ENCODE measurements around the gene PKD2L1.

The PKD2L1 gene

GRCh38 chr10:100319707-100320402 lies 10.2 kb downstream of the PKD2L1 start:
- TF ChIP-seq YY1 (IDR thresholded peaks at IDR 0.05; ENCODE audit: low read depth): no peak
- TF ChIP-seq FOXM1 (IDR thresholded peaks at IDR 0.05; ENCODE audit: borderline replicate concordance, low read depth): no peak
- no peak for TF ChIP-seq EP300 (IDR thresholded peaks at IDR 0.05; ENCODE audit: borderline replicate concordance)

GRCh38 chr10:100318207-100318606 lies 11.8 kb downstream of the PKD2L1 start:
- TF ChIP-seq CEBPB (IDR thresholded peaks at IDR 0.05) (no peak), CREB1 (IDR thresholded peaks at IDR 0.05; ENCODE audit: low read depth) (no peak), ZBTB7A (IDR thresholded peaks at IDR 0.05; ENCODE audit: low read depth) (no peak), TEAD4 (IDR thresholded peaks at IDR 0.05) (no peak), YY1 (IDR thresholded peaks at IDR 0.05; ENCODE audit: low read depth) (no peak), TAF1 (IDR thresholded peaks at IDR 0.05; ENCODE audit: low read depth) (no peak), FOXM1 (IDR thresholded peaks at IDR 0.05; ENCODE audit: borderline replicate concordance, low read depth) (no peak), EGR1 (IDR thresholded peaks at IDR 0.05) (no peak), EP300 (IDR thresholded peaks at IDR 0.05; ENCODE audit: borderline replicate concordance) (no peak), RAD21 (IDR thresholded peaks at IDR 0.05; ENCODE audit: low read depth) (no peak), TCF12 (IDR thresholded peaks at IDR 0.05; ENCODE audit: low read depth) (no peak), USF1 (IDR thresholded peaks at IDR 0.05) (no peak), REST (IDR thresholded peaks at IDR 0.05; ENCODE audit: low read depth) (no peak), MAX (IDR thresholded peaks at IDR 0.05) (no peak)

- no peak for TF ChIP-seq USF1 (IDR thresholded peaks at IDR 0.05)
- no peak for TF ChIP-seq TCF12 (IDR thresholded peaks at IDR 0.05; ENCODE audit: low read depth)
- no peak for TF ChIP-seq MAX (IDR thresholded peaks at IDR 0.05)
- TF ChIP-seq TEAD4 (IDR thresholded peaks at IDR 0.05): no peak
- no peak for TF ChIP-seq REST (IDR thresholded peaks at IDR 0.05; ENCODE audit: low read depth)
- no peak for TF ChIP-seq FOXM1 (IDR thresholded peaks at IDR 0.05; ENCODE audit: borderline replicate concordance, low read depth)
These were observed 14.4 kb downstream of the PKD2L1 start for GRCh38 chr10:100315615-100316014.

GRCh38 chr10:100311298-100311697 lies 18.7 kb downstream of the PKD2L1 start:
- TF ChIP-seq FOXM1 (IDR thresholded peaks at IDR 0.05; ENCODE audit: borderline replicate concordance, low read depth) (no peak), EP300 (IDR thresholded peaks at IDR 0.05; ENCODE audit: borderline replicate concordance) (no peak), MAX (IDR thresholded peaks at IDR 0.05) (no peak), REST (IDR thresholded peaks at IDR 0.05; ENCODE audit: low read depth) (no peak), TCF12 (IDR thresholded peaks at IDR 0.05; ENCODE audit: low read depth) (no peak), USF1 (IDR thresholded peaks at IDR 0.05) (no peak), CREB1 (IDR thresholded peaks at IDR 0.05; ENCODE audit: low read depth) (no peak), RAD21 (IDR thresholded peaks at IDR 0.05; ENCODE audit: low read depth) (no peak), CEBPB (IDR thresholded peaks at IDR 0.05) (no peak), EGR1 (IDR thresholded peaks at IDR 0.05) (no peak), ZBTB7A (IDR thresholded peaks at IDR 0.05; ENCODE audit: low read depth) (no peak), NFIC (IDR thresholded peaks at IDR 0.05) (no peak), TEAD4 (IDR thresholded peaks at IDR 0.05) (no peak), TAF1 (IDR thresholded peaks at IDR 0.05; ENCODE audit: low read depth) (no peak)

Data from Ishikawa (cell line).